ENCODE measurements around the gene CHIT1. TPM values are rescaled to one million over a fixed set of nuclear protein-coding genes. Genes with fewer than 3 reads are reported as not detected.

Gene CHIT1
- polyA plus RNA-seq, 1 of the 3 experiments (the other 2 are of a cell fraction), result not detected

DNA sequence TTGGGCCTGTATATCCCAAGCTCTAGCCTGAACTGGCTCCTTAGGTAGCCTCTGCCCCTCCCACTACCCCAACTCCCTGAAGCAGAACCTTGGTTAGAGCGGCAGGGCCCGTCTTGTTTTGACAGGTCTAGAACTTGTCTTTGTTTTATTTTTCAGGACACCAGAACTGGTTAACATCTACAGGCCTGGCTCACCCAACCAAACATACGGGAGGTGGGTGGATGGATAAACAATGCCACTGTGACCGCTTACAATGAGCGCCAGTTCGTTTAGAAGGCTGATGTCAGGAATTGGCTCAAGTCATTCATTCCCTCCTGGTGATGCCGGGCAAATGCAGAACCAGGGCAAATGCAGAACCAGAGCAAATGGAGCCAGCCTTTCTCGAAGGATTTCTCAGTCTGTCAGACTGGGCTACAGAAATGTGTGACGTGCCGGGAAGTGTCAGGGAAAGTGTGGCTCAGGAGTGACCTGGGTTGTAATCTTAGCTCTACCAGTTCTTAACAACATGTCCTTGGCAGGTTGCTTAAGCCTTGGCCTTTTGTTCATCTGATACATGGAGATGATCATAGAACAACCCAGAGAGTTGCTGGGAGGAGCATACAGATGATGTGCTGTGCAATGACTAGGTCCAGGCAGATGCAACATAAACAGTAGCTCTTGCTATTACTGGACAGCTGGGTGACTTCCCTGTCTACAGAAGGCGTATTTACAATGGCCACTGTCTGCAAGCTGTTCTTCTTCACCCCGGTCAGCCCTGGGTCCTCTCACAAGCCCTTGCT lies 45.3 kb upstream of the CHIT1 start:
- Histone ChIP-seq H3K9ac (no peak overlapping the region), H3K4me2 (no peak overlapping the region), H3K4me1 (ENCODE audit: control insufficient read depth in 1 of 2, insufficient read depth in 2 of 2, low read depth in 1 of 2, low read length in 1 of 2) (peaks cover 0 to 31% of the 10 kb centered on the region in 2 experiments; a peak in 2 of 4 replicates), H3K27me3 (ENCODE audit: insufficient read depth) (no peaks in the 10 kb centered on the region), H3K36me3 (replicated peaks in 1 of 2; ENCODE audit: control insufficient read depth in 1 of 2, insufficient read depth in 2 of 2, low read length in 1 of 2) (no peaks in the 10 kb centered on the region), H2AFZ (ENCODE audit: low read depth) (no peak overlapping the region), H3K9me3 (no peaks in the 10 kb centered on the region), H4K20me1 (ENCODE audit: insufficient read depth) (no peaks in the 10 kb centered on the region), H3K9me2 (no peaks in the 10 kb centered on the region), H3K79me2 (ENCODE audit: insufficient read depth) (no peaks in the 10 kb centered on the region), H3K27ac (ENCODE audit: low read depth in 2 of 2, low read length in 1 of 2) (no peak overlapping the region), H3F3A (replicated peaks; ENCODE audit: insufficient read depth) (no peaks in the 10 kb centered on the region), H3K4me3 (ENCODE audit: low read depth in 2 of 2, low read length in 1 of 2) (no peak overlapping the region)
- ChIA-PET POLR2A (interaction anchor here (0.6 kb wide), 1 partner anchor 153 kb away, joined by 3 read pairs; no protein-coding TSS in a partner anchor), CTCF (interaction anchor here (1.0 to 31.2 kb wide), 8 partner anchors 10 to 235 kb away, joined by 4 to 817 read pairs (median 20); partner anchors contain the start of genes BTG2 and FMOD)
- WGBS (ENCODE audit: low lambda C conversion rate), result 92% methylated on average over 12 of the region's 12 CpGs
- DNase-seq, result no peak
- TF ChIP-seq, protein P1, sequence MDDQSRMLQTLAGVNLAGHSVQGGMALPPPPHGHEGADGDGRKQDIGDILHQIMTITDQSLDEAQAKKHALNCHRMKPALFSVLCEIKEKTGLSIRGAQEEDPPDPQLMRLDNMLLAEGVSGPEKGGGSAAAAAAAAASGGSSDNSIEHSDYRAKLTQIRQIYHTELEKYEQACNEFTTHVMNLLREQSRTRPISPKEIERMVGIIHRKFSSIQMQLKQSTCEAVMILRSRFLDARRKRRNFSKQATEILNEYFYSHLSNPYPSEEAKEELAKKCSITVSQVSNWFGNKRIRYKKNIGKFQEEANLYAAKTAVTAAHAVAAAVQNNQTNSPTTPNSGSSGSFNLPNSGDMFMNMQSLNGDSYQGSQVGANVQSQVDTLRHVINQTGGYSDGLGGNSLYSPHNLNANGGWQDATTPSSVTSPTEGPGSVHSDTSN (IDR thresholded peaks at IDR 0.05), result no peak
- TF ChIP-seq GATA2 (CRISPR knock-in tag; IDR thresholded peaks at IDR 0.05) (no peak), ZBTB33 (IDR thresholded peaks at IDR 0.05; ENCODE audit: borderline replicate concordance, low read depth) (no peak), MXI1 (IDR thresholded peaks at IDR 0.05; ENCODE audit: low read depth, low read length) (no peak), EZH2phosphoT487 (IDR thresholded peaks at IDR 0.05; ENCODE audit: borderline replicate concordance, low read depth) (no peak), CHD2 (IDR thresholded peaks at IDR 0.05; ENCODE audit: low read length, partially characterized antibody) (no peak), SIN3A (IDR thresholded peaks at IDR 0.05; ENCODE audit: borderline replicate concordance, low read depth, low read length) (no peak), FOXJ3 (CRISPR knock-in tag; IDR thresholded peaks at IDR 0.05) (no peak), JUND (IDR thresholded peaks at IDR 0.05) (no peak), FOXM1 (IDR thresholded peaks at IDR 0.05; ENCODE audit: low read depth) (no peak), NRF1 (IDR thresholded peaks at IDR 0.05; ENCODE audit: low read depth, low read length) (no peak), EP300 (IDR thresholded peaks at IDR 0.05; ENCODE audit: borderline replicate concordance in 1 of 2, low read depth in 1 of 2, low read length in 1 of 2) (no peak)
- TF ChIP-seq, protein P2, sequence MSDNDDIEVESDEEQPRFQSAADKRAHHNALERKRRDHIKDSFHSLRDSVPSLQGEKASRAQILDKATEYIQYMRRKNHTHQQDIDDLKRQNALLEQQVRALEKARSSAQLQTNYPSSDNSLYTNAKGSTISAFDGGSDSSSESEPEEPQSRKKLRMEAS (IDR thresholded peaks at IDR 0.05; ENCODE audit: low read depth), result no peak
- TF ChIP-seq, protein P3, sequence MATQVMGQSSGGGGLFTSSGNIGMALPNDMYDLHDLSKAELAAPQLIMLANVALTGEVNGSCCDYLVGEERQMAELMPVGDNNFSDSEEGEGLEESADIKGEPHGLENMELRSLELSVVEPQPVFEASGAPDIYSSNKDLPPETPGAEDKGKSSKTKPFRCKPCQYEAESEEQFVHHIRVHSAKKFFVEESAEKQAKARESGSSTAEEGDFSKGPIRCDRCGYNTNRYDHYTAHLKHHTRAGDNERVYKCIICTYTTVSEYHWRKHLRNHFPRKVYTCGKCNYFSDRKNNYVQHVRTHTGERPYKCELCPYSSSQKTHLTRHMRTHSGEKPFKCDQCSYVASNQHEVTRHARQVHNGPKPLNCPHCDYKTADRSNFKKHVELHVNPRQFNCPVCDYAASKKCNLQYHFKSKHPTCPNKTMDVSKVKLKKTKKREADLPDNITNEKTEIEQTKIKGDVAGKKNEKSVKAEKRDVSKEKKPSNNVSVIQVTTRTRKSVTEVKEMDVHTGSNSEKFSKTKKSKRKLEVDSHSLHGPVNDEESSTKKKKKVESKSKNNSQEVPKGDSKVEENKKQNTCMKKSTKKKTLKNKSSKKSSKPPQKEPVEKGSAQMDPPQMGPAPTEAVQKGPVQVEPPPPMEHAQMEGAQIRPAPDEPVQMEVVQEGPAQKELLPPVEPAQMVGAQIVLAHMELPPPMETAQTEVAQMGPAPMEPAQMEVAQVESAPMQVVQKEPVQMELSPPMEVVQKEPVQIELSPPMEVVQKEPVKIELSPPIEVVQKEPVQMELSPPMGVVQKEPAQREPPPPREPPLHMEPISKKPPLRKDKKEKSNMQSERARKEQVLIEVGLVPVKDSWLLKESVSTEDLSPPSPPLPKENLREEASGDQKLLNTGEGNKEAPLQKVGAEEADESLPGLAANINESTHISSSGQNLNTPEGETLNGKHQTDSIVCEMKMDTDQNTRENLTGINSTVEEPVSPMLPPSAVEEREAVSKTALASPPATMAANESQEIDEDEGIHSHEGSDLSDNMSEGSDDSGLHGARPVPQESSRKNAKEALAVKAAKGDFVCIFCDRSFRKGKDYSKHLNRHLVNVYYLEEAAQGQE (IDR thresholded peaks at IDR 0.05; ENCODE audit: low read depth, low read length), result no peak
